IPS-NIHi7 (cell line): ENCODE results near the gene SSX2IP.
A peak's percentile ranks its signal among the peaks of the same experiment; 100 is the strongest.
"Not testable (repeated sequence)": the region's sequence is repeated elsewhere in the genome, so short reads cannot be mapped to it uniquely, and the experiment has no call there.

Experiments used
- DNase-seq: peaks from one replicate; pipeline ENCODE4 v3.0.0; 2012; ENCODE audit warnings: mixed read lengths; ENCODE audit errors: extremely low spot score

SSX2IP gene

GRCh38 chr1:84675631-84676030 is 14.6 kb downstream of the SSX2IP start:
- no peak for DNase-seq

GRCh38 chr1:84675106-84675505 is 15.2 kb downstream of the SSX2IP start:
- DNase-seq = no peak

- DNase-seq = no peak
Measured at GRCh38 chr1:84674705-84675104, 15.6 kb downstream of the SSX2IP start.

- no peak for DNase-seq
Measured at GRCh38 chr1:84674021-84674420, 16.2 kb downstream of the SSX2IP start.

- DNase-seq = no peak
Measured at GRCh38 chr1:84672080-84672854, 18.0 kb downstream of the SSX2IP start.

- no peak for DNase-seq
Measured at GRCh38 chr1:84669831-84670230, 20.4 kb downstream of the SSX2IP start.

GRCh38 chr1:84668185-84668584 is 22.1 kb downstream of the SSX2IP start:
- DNase-seq = peak; percentile 30

GRCh38 chr1:84665703-84666317 is 24.5 kb downstream of the SSX2IP start:
- DNase-seq = no peak

- no peak for DNase-seq
Measured at GRCh38 chr1:84653130-84653677, 37.1 kb downstream of the SSX2IP start.

GRCh38 chr1:84644472-84644871 is 45.8 kb downstream of the SSX2IP start:
- DNase-seq = no peak

GRCh38 chr1:84643183-84643582 is 47.1 kb downstream of the SSX2IP start:
- no peak for DNase-seq

- no peak for DNase-seq
Measured at GRCh38 chr1:84642774-84643173, 47.5 kb downstream of the SSX2IP start.

- not testable (repeated sequence) for DNase-seq
Measured at GRCh38 chr1:84639731-84640130, 50.5 kb downstream of the SSX2IP start.

GRCh38 chr1:84635429-84635828 is 54.8 kb downstream of the SSX2IP start:
- no peak for DNase-seq

GRCh38 chr1:84634536-84635205 is 55.6 kb downstream of the SSX2IP start:
- DNase-seq = peak; percentile 14

GRCh38 chr1:84632673-84633434 is 57.4 kb downstream of the SSX2IP start:
- no peak for DNase-seq

- no peak for DNase-seq
Measured at GRCh38 chr1:84632137-84632536, 58.1 kb downstream of the SSX2IP start.

- no peak for DNase-seq
Measured at GRCh38 chr1:84624876-84625275, 65.4 kb downstream of the SSX2IP start.

- DNase-seq = no peak
Measured at GRCh38 chr1:84621553-84621952, 68.7 kb downstream of the SSX2IP start.

GRCh38 chr1:84620720-84621313 is 69.4 kb downstream of the SSX2IP start:
- DNase-seq = peak; percentile 89

- no peak for DNase-seq
Measured at GRCh38 chr1:84619383-84620102, 70.7 kb downstream of the SSX2IP start.
